HepG2 (cell line): ENCODE results near the gene PAXIP1. TPM values are rescaled to one million over a fixed set of nuclear protein-coding genes. Genes with fewer than 3 reads are reported as not detected.

Source experiments
- ARNT ChIP-seq: fragments of 450-650 bp; IDR thresholded peaks from 2 replicates; pipeline ENCODE4 v1.6.1; 2017
- CAMTA2 ChIP-seq: sonication (generic); formaldehyde crosslinking; IDR thresholded peaks from 2 replicates; pipeline ENCODE4 v1.4.0; 2020; ENCODE audit warnings: mild to moderate bottlenecking, missing genetic modification reagents, borderline replicate concordance
- ELF3 ChIP-seq: IDR thresholded peaks from 2 replicates; pipeline ENCODE4 v1.6.1; 2016; ENCODE audit warnings: missing genetic modification reagents, missing compliant biosample characterization
- HDAC1 ChIP-seq: sonication (generic); formaldehyde crosslinking; IDR thresholded peaks from 2 replicates; pipeline ENCODE4 v1.5.1; 2020; ENCODE audit warnings: mild to moderate bottlenecking, missing genetic modification reagents
- HMG20B ChIP-seq: conservative IDR thresholded peaks from 2 replicates; pipeline ENCODE4 v1.6.1; 2016; ENCODE audit warnings: missing genetic modification reagents, missing compliant biosample characterization
- MBD4 ChIP-seq: IDR thresholded peaks from 2 replicates; pipeline ENCODE4 v1.6.1; 2012; ENCODE audit warnings: low read length, inconsistent platforms, borderline replicate concordance
- PCBP1 ChIP-seq: fragments of 200-400 bp; formaldehyde crosslinking; IDR thresholded peaks from 2 replicates; pipeline ENCODE4 v1.6.1; 2017; ENCODE audit warnings: mild to moderate bottlenecking, low read depth, low read length, borderline replicate concordance
- RAD21 ChIP-seq: fragments of 450-650 bp; formaldehyde crosslinking; IDR thresholded peaks from 2 replicates; pipeline ENCODE4 v1.5.0; 2020; ENCODE audit warnings: mild to moderate bottlenecking
- RCOR2 ChIP-seq: IDR thresholded peaks from 2 replicates; pipeline ENCODE4 v1.6.1; 2016; ENCODE audit warnings: missing biosample characterization, missing genetic modification reagents
- TAF15 ChIP-seq: fragments of 200-400 bp; formaldehyde crosslinking; IDR thresholded peaks from one replicate; pipeline ENCODE4 v1.6.1; 2018; ENCODE audit warnings: mild to moderate bottlenecking, low read depth, low read length; ENCODE audit not compliant: poor library complexity, severe bottlenecking
- ZBTB44 ChIP-seq: sonication (generic); formaldehyde crosslinking; IDR thresholded peaks from 2 replicates; pipeline ENCODE4 v1.4.0; 2020; ENCODE audit warnings: missing genetic modification reagents
- ZNF264 ChIP-seq: sonication (generic); formaldehyde crosslinking; IDR thresholded peaks from 2 replicates; pipeline ENCODE4 v1.4.0; 2020; ENCODE audit warnings: missing genetic modification reagents
- ZNF563 ChIP-seq: sonication (generic); formaldehyde crosslinking; IDR thresholded peaks from 2 replicates; pipeline ENCODE4 v1.8.0; 2022; ENCODE audit warnings: mild to moderate bottlenecking, moderate library complexity, missing genetic modification reagents
- ZNF569 ChIP-seq: sonication (generic); formaldehyde crosslinking; IDR thresholded peaks from 2 replicates; pipeline ENCODE4 v1.5.0; 2020; ENCODE audit warnings: mild to moderate bottlenecking, missing genetic modification reagents, moderate library complexity, borderline replicate concordance
- ZNF672 ChIP-seq: sonication (generic); formaldehyde crosslinking; IDR thresholded peaks from 2 replicates; pipeline ENCODE4 v1.8.1; 2022; ENCODE audit warnings: missing genetic modification reagents
- ZSCAN21 ChIP-seq: sonication (generic); formaldehyde crosslinking; IDR thresholded peaks from 2 replicates; pipeline ENCODE4 v1.8.0; 2022; ENCODE audit warnings: mild to moderate bottlenecking, missing genetic modification reagents, moderate library complexity, borderline replicate concordance
- ZXDC ChIP-seq: sonication (generic); formaldehyde crosslinking; IDR thresholded peaks from 2 replicates; pipeline ENCODE4 v1.5.0; 2020; ENCODE audit warnings: mild to moderate bottlenecking, missing genetic modification reagents
- polyA plus RNA-seq, 8 experiments: library from polyadenylated mRNA; depleted of rRNA in 3 of 8; stranded (reverse) in 7 of 8; unstranded in 1 of 8; fragments of >200 nt; fragmentation: Illumina TruSeq in 4 of 8; extraction: Trizol in 4 of 8; gene quantifications; 2 replicates each; pipeline versions ENCODE4 v1.2.1 to v1.2.3, GENCODE V29; 2011 to 2016; ENCODE audit warnings: low read depth in 4 of 8, missing spikeins in 1 of 8, mixed read lengths in 1 of 8; ENCODE audit not compliant: insufficient read depth in 1 of 8
- total RNA-seq, 5 experiments: library from RNA; depleted of rRNA; stranded (reverse); fragments of >200 nt; fragmentation: Illumina TruSeq; extraction: Trizol; gene quantifications; 2 replicates each; pipeline ENCODE4 v1.2.3, GENCODE V29; 2016; ENCODE audit warnings: low read depth in 1 of 5
- TF ChIP-seq, protein P1 (sequence below): sonication (generic); formaldehyde crosslinking; IDR thresholded peaks from 2 replicates; pipeline ENCODE4 v1.4.0; 2020; ENCODE audit warnings: low read depth, missing genetic modification reagents
- TF ChIP-seq, protein P2 (sequence below): sonication (generic); formaldehyde crosslinking; IDR thresholded peaks from 2 replicates; pipeline ENCODE4 v1.4.0; 2020; ENCODE audit warnings: missing genetic modification reagents
- TF ChIP-seq, protein P3 (sequence below): sonication (generic); formaldehyde crosslinking; conservative IDR thresholded peaks from 2 replicates; pipeline ENCODE4 v1.5.0; 2020; ENCODE audit warnings: missing genetic modification reagents

The PAXIP1 gene
- total and polyA plus RNA-seq, 2 of the 13 experiments (the other 11 are each of a cell fraction or from before 2014, with no cell fraction given): 11.6 to 16.2 TPM

DNA sequence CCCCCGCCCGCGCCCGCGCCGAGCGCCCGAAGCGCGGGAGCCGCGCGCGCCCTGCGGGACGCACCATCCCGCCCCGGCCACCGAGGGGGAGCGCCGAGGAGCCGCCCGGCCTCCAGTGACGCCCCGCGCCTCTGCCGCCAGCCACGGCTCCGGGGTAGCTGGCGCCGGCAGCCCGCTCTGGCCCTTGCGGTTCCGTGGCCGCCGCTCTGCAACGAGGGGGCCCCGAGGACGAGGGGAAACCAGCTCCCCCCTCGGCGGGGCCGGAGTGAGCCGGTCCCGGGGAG lies at the start of gene PAXIP1 (continued):
- TF ChIP-seq, protein P1, sequence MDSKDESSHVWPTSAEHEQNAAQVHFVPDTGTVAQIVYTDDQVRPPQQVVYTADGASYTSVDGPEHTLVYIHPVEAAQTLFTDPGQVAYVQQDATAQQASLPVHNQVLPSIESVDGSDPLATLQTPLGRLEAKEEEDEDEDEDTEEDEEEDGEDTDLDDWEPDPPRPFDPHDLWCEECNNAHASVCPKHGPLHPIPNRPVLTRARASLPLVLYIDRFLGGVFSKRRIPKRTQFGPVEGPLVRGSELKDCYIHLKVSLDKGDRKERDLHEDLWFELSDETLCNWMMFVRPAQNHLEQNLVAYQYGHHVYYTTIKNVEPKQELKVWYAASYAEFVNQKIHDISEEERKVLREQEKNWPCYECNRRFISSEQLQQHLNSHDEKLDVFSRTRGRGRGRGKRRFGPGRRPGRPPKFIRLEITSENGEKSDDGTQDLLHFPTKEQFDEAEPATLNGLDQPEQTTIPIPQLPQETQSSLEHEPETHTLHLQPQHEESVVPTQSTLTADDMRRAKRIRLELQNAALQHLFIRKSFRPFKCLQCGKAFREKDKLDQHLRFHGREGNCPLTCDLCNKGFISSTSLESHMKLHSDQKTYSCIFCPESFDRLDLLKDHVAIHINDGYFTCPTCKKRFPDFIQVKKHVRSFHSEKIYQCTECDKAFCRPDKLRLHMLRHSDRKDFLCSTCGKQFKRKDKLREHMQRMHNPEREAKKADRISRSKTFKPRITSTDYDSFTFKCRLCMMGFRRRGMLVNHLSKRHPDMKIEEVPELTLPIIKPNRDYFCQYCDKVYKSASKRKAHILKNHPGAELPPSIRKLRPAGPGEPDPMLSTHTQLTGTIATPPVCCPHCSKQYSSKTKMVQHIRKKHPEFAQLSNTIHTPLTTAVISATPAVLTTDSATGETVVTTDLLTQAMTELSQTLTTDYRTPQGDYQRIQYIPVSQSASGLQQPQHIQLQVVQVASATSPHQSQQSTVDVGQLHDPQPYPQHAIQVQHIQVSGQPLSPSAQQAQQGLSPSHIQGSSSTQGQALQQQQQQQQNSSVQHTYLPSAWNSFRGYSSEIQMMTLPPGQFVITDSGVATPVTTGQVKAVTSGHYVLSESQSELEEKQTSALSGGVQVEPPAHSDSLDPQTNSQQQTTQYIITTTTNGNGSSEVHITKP: peak; percentile 98
- TF ChIP-seq ZXDC (CRISPR knock-in tag) (no peak), ZNF672 (0 out of 2 replicates have a peak, but pooled peaks have one; percentile 55), HMG20B (CRISPR knock-in tag) (no peak), HDAC1 (no peak), TAF15 (no peak), RAD21 (peak; percentile 70), RCOR2 (CRISPR knock-in tag) (no peak), ZBTB44 (CRISPR knock-in tag) (no peak), ZNF264 (CRISPR knock-in tag) (no peak), CAMTA2 (CRISPR knock-in tag) (no peak), ARNT (no peak), ZNF563 (CRISPR knock-in tag) (no peak), ZNF569 (CRISPR knock-in tag) (no peak), ELF3 (CRISPR knock-in tag) (no peak), ZSCAN21 (CRISPR knock-in tag) (no peak), MBD4 (no peak), PCBP1 (0 out of 2 replicates have a peak, but pooled peaks have one; percentile 47)
- TF ChIP-seq, protein P2, sequence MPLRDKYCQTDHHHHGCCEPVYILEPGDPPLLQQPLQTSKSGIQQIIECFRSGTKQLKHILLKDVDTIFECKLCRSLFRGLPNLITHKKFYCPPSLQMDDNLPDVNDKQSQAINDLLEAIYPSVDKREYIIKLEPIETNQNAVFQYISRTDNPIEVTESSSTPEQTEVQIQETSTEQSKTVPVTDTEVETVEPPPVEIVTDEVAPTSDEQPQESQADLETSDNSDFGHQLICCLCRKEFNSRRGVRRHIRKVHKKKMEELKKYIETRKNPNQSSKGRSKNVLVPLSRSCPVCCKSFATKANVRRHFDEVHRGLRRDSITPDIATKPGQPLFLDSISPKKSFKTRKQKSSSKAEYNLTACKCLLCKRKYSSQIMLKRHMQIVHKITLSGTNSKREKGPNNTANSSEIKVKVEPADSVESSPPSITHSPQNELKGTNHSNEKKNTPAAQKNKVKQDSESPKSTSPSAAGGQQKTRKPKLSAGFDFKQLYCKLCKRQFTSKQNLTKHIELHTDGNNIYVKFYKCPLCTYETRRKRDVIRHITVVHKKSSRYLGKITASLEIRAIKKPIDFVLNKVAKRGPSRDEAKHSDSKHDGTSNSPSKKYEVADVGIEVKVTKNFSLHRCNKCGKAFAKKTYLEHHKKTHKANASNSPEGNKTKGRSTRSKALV: no peak
- TF ChIP-seq, protein P3, sequence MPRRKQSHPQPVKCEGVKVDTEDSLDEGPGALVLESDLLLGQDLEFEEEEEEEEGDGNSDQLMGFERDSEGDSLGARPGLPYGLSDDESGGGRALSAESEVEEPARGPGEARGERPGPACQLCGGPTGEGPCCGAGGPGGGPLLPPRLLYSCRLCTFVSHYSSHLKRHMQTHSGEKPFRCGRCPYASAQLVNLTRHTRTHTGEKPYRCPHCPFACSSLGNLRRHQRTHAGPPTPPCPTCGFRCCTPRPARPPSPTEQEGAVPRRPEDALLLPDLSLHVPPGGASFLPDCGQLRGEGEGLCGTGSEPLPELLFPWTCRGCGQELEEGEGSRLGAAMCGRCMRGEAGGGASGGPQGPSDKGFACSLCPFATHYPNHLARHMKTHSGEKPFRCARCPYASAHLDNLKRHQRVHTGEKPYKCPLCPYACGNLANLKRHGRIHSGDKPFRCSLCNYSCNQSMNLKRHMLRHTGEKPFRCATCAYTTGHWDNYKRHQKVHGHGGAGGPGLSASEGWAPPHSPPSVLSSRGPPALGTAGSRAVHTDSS (CRISPR knock-in tag): no peak
